Liver (tissue), 3 donors: ENCODE results near the gene PFN3.

ENCODE experiments used
- CTCF ChIP-seq: fragments of 150-350 bp; IDR thresholded peaks from 2 replicates; pipeline ENCODE4 v1.5.1; 2017; ENCODE audit warnings: improper control_type of control experiment, low read depth, low read length; ENCODE audit not compliant: missing input control
- RAD21 ChIP-seq, 2 donors: IDR thresholded peaks; 2 replicates each; pipeline ENCODE4 v1.6.1; 2016; ENCODE audit warnings: antibody characterized with exemption in 2 of 2, mild to moderate bottlenecking in 2 of 2
- donor health status: healthy.
- donor health status: healthy.

GRCh38 chr5:177405312-177405711 lies 4.9 kb upstream of the PFN3 start:
- no peak for TF ChIP-seq CTCF
- no peak for TF ChIP-seq RAD21 (IDR thresholded peaks at IDR 0.05)
